ENCODE results near the gene FGF19.

The FGF19 gene

GRCh38 chr11:69671734-69672465 lies 31.9 kb downstream of the FGF19 start:
- no peak for DNase-seq

GRCh38 chr11:69670158-69670845 lies 33.5 kb downstream of the FGF19 start:
- DNase-seq, result peak; percentile 20 to 89 (median 72)

- DNase-seq, result no peak
These were observed 34.3 kb downstream of the FGF19 start for GRCh38 chr11:69669486-69669885.

- DNase-seq, result no peak
These were observed 35.9 kb downstream of the FGF19 start for GRCh38 chr11:69667619-69668604.

GRCh38 chr11:69666752-69667536 lies 36.9 kb downstream of the FGF19 start:
- DNase-seq, result no peak

GRCh38 chr11:69666261-69666660 lies 37.6 kb downstream of the FGF19 start:
- DNase-seq, result no peak

- DNase-seq, result no peak
These were observed 38.2 kb downstream of the FGF19 start for GRCh38 chr11:69665669-69666068.

- no peak for DNase-seq
These were observed 38.9 kb downstream of the FGF19 start for GRCh38 chr11:69664901-69665300.

- DNase-seq, result no peak
These were observed 39.6 kb downstream of the FGF19 start for GRCh38 chr11:69664103-69664775.

GRCh38 chr11:69663326-69663725 lies 40.5 kb downstream of the FGF19 start:
- DNase-seq, result no peak

- no peak for DNase-seq
These were observed 41.0 kb downstream of the FGF19 start for GRCh38 chr11:69662806-69663205.

- DNase-seq, result no peak
These were observed 41.7 kb downstream of the FGF19 start for GRCh38 chr11:69662021-69662698.

GRCh38 chr11:69661413-69661715 lies 42.5 kb downstream of the FGF19 start:
- DNase-seq, result no peak

- no peak for DNase-seq
These were observed 43.8 kb downstream of the FGF19 start for GRCh38 chr11:69660001-69660500.

GRCh38 chr11:69659591-69659990 lies 44.2 kb downstream of the FGF19 start:
- no peak for DNase-seq

GRCh38 chr11:69658626-69659450 lies 45.0 kb downstream of the FGF19 start:
- DNase-seq, result no peak

GRCh38 chr11:69657911-69658625 lies 45.8 kb downstream of the FGF19 start:
- DNase-seq, result no peak

GRCh38 chr11:69657456-69657910 lies 46.3 kb downstream of the FGF19 start:
- no peak for DNase-seq

All from amygdala (tissue), 56 donors.